AG04450 (cell line): ENCODE measurements around the gene MYO16. TPM values are rescaled to one million over a fixed set of nuclear protein-coding genes. Genes with fewer than 3 reads are reported as not detected.

Experiments
- CTCF ChIA-PET: fragments of 300-600, 350-600 bp; formaldehyde crosslinking; extraction: SDS; loops from one replicate; lab custom pipeline; 2022; ENCODE audit warnings: antibody characterized with exemption, inconsistent platforms; lab: Charles Lee
- POLR2A ChIA-PET: fragments of 350-600 bp; formaldehyde crosslinking; extraction: SDS; loops from one replicate; lab custom pipeline; 2021; ENCODE audit warnings: antibody characterized with exemption, inconsistent platforms; lab: Yijun Ruan, JAX
- DNase-seq: peaks from one replicate; pipeline ENCODE4 v3.0.0-alpha.2; 2011; ENCODE audit warnings: low read depth, low spot score
- H3K27ac ChIP-seq: one replicate; pipeline ENCODE4 v1.5.1; 2012; ENCODE audit warnings: low read depth, low read length, control low read depth
- H3K27me3 ChIP-seq: one replicate; pipeline ENCODE4 v1.6.0; 2012; ENCODE audit warnings: low read length; ENCODE audit not compliant: control insufficient read depth, insufficient read depth
- H3K4me3 ChIP-seq: 2 replicates; pipeline ENCODE4 v1.5.1; 2011; ENCODE audit warnings: mild to moderate bottlenecking, low read depth, low read length, control low read depth
- H3K9me3 ChIP-seq: 2 replicates; pipeline ENCODE4 v1.5.1; 2012; ENCODE audit warnings: low read length; ENCODE audit not compliant: control insufficient read depth, insufficient read depth
- polyA plus RNA-seq: library from polyadenylated mRNA; depleted of rRNA; stranded (reverse); fragments of >200 nt; gene quantifications from 2 replicates; pipeline ENCODE4 v1.2.3, GENCODE V29; 2011
- TF ChIP-seq, protein P1 (sequence below): IDR thresholded peaks from 2 replicates; pipeline ENCODE4 v1.5.1; 2011; ENCODE audit warnings: low read depth, low read length, control low read depth, inconsistent platforms

MYO16 gene
- polyA plus RNA-seq, 1 experiment = 0.02 TPM

DNA sequence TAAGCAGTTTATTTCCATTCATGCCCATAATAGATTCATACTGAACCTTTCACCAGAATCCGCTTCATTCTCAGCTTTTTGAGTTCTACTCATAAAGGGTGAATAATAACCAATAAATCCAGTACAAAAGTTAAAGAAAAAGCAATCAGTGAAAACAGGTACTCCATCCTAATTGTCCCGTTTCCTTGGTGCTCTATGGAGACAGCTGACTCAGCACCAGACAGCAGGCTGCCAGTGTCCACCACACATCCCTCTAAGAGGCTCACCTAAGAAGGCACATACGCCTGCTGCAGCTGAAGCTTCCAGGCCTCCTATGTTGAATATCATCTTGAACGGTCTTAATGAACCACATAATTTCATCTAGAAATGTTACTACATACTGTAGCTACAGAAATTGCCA, 27.3 kb downstream of the MYO16 start:
- ChIA-PET CTCF (no interaction called here), POLR2A (no interaction called here)
- DNase-seq = no peak
- peaks cover 3% of the 10 kb centered on the region; the same call in 1 of the 2 replicates for H3K9me3 ChIP-seq
- TF ChIP-seq, protein P1, sequence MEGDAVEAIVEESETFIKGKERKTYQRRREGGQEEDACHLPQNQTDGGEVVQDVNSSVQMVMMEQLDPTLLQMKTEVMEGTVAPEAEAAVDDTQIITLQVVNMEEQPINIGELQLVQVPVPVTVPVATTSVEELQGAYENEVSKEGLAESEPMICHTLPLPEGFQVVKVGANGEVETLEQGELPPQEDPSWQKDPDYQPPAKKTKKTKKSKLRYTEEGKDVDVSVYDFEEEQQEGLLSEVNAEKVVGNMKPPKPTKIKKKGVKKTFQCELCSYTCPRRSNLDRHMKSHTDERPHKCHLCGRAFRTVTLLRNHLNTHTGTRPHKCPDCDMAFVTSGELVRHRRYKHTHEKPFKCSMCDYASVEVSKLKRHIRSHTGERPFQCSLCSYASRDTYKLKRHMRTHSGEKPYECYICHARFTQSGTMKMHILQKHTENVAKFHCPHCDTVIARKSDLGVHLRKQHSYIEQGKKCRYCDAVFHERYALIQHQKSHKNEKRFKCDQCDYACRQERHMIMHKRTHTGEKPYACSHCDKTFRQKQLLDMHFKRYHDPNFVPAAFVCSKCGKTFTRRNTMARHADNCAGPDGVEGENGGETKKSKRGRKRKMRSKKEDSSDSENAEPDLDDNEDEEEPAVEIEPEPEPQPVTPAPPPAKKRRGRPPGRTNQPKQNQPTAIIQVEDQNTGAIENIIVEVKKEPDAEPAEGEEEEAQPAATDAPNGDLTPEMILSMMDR = no peak
- no peak overlapping the region for H3K27ac ChIP-seq
- H3K4me3 ChIP-seq = no peak overlapping the region
- no peaks in the 10 kb centered on the region for H3K27me3 ChIP-seq

DNA sequence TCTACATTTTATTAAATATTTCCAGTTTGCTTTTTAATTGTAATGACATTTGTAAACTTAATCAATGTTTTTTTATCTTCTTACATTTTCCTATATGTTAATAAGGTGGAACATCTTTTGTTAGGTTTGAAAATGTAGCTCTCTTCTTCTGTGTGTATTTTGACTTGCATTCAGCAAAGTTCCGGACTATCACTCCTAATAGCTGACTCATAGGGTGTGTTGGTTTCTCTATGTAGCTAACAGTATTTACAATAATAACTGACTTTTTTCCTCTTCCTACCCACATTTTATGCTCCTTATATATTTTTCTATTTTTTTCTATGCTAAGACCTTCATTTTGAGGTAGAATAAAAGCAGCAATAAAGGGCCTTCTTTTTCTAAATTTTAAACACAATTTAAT, 28.1 kb downstream of the MYO16 start:
- no peak for DNase-seq
- Histone ChIP-seq H3K27me3 (no peaks in the 10 kb centered on the region), H3K4me3 (no peak overlapping the region), H3K9me3 (peaks cover 3% of the 10 kb centered on the region; the same call in 1 of the 2 replicates), H3K27ac (no peak overlapping the region)
- ChIA-PET CTCF (no interaction called here), POLR2A (no interaction called here)
- TF ChIP-seq, protein P1 = no peak

DNA sequence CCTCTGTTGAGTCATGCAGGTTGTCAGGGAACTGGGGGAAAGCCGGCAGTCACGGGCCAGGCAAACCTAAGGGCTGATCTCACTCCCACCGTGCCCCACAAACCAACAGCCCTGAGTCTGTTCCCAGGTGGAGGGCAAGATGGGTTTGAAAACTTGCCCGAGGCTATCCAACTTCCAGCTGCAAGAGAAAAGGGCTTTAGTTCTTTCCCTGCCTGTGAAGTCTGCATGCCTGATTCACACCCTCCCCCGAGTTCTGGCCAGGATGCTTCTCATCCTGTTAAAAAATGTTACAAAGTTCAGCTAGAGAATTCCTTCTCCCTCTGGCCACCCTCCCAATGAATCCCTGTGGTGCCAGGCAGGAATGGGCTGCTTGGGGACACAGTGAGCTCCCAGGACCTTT, 33.1 kb downstream of the MYO16 start:
- TF ChIP-seq, protein P1 = no peak
- Histone ChIP-seq H3K9me3 (no peaks in the 10 kb centered on the region; the same call in 1 of the 2 replicates), H3K27me3 (peaks cover 2% of the 10 kb centered on the region), H3K27ac (no peak overlapping the region), H3K4me3 (no peak overlapping the region)
- ChIA-PET CTCF (no interaction called here), POLR2A (no interaction called here)
- DNase-seq = no peak

GRCh38 chr13:108663710-108664109, 34.3 kb downstream of the MYO16 start:
- ChIA-PET CTCF (no interaction called here), POLR2A (no interaction called here)
- H3K27ac ChIP-seq = no peak overlapping the region
- H3K27me3 ChIP-seq = peaks cover 2% of the 10 kb centered on the region
- H3K9me3 ChIP-seq = no peaks in the 10 kb centered on the region; the same call in none of the 2 replicates
- TF ChIP-seq, protein P1 = no peak
- no peak overlapping the region for H3K4me3 ChIP-seq
- no peak for DNase-seq

DNA sequence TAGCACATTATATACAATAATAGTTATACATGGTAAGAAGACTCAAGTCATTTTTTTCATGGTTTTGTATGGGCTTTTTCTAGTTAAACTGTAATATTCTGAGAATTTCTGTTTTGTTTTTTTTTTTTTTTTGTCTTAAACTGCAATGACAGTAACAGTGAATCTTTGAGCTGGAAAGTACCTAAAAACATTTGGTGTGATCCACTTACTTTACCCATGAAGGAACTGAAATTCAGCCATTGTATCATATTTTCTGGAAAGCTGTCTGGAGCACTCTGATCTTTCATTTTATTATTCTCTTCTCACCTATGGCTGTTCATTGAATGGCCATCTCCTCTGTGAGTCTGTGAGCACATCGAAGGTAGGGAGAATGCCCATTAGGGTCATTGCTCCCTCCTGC, 37.8 kb downstream of the MYO16 start:
- Histone ChIP-seq H3K4me3 (no peak overlapping the region), H3K27ac (no peak overlapping the region), H3K9me3 (no peaks in the 10 kb centered on the region; the same call in none of the 2 replicates), H3K27me3 (peaks cover 2% of the 10 kb centered on the region)
- ChIA-PET CTCF (interaction anchor here (0.6 kb wide), 1 partner anchor 58 kb away, joined by 3 read pairs; no protein-coding TSS in a partner anchor), POLR2A (no interaction called here)
- TF ChIP-seq, protein P1 = no peak
- DNase-seq = no peak
